H1 (cell line): ENCODE measurements around the gene LPIN2. TPM values are rescaled to one million over a fixed set of nuclear protein-coding genes. Genes with fewer than 3 reads are reported as not detected.

Experiments
- CTCF ChIA-PET: fragments of 300-600 bp; sonication (Branson Sonifier 250); formaldehyde crosslinking; loops from one replicate; lab custom pipeline; 2021; ENCODE audit not compliant: partially characterized antibody; lab: Charles Lee
- POLR2A ChIA-PET: fragments of 300-600 bp; sonication (Branson Sonifier 250); formaldehyde crosslinking; loops from one replicate; lab custom pipeline; 2021; ENCODE audit warnings: inconsistent platforms; ENCODE audit not compliant: partially characterized antibody; lab: Charles Lee
- DNase-seq, 2 experiments: peaks; one replicate each; pipeline versions ENCODE4 v3.0.0 to v3.0.0-alpha.2; 2010 to 2022; ENCODE audit warnings: low spot score in 2 of 2, low read depth in 1 of 2, mixed read lengths in 1 of 2
- FAIRE-seq: peaks from 2 replicates; lab custom pipeline; 2011; peaks lifted over from hg19 to GRCh38; lab: Jason Lieb, UNC
- H2AFZ ChIP-seq: 2 replicates; pipeline ENCODE4 v1.8.1; 2012; ENCODE audit warnings: low read length, inconsistent platforms
- H2AK5ac ChIP-seq: 2 replicates; pipeline ENCODE4 v1.6.1; 2013; ENCODE audit warnings: low read depth, low read length
- H2BK120ac ChIP-seq: replicated peaks from 2 replicates; pipeline ENCODE3; 2013; ENCODE audit warnings: low read depth, low read length, inconsistent platforms
- H2BK12ac ChIP-seq: 2 replicates; pipeline ENCODE4 v1.6.1; 2013; ENCODE audit warnings: low read depth, low read length
- H2BK15ac ChIP-seq: 2 replicates; pipeline ENCODE4 v1.6.1; 2013; ENCODE audit warnings: low read length
- H2BK20ac ChIP-seq: 2 replicates; pipeline ENCODE4 v1.6.1; 2013; ENCODE audit warnings: low read length
- H2BK5ac ChIP-seq: 2 replicates; pipeline ENCODE4 v1.6.1; 2013; ENCODE audit warnings: low read depth, low read length
- H3K14ac ChIP-seq: 2 replicates; pipeline ENCODE4 v1.6.1; 2013; ENCODE audit warnings: inconsistent platforms; ENCODE audit not compliant: insufficient read length
- H3K18ac ChIP-seq: 2 replicates; pipeline ENCODE4 v1.6.1; 2013; ENCODE audit warnings: low read length; ENCODE audit errors: extremely low read depth
- H3K23ac ChIP-seq: 2 replicates; pipeline ENCODE4 v1.6.1; 2013; ENCODE audit warnings: inconsistent platforms; ENCODE audit not compliant: insufficient read length
- H3K23me2 ChIP-seq: 2 replicates; pipeline ENCODE4 v1.6.1; 2013; ENCODE audit warnings: low read depth, low read length
- H3K27ac ChIP-seq: 2 replicates; pipeline ENCODE4 v1.6.1; 2011; ENCODE audit warnings: low read depth, low read length, inconsistent platforms
- H3K27me3 ChIP-seq, 4 experiments: replicated peaks in 1 of 4; 1 replicate in 1 of 4; 2 replicates in 3 of 4; pipeline versions ENCODE4 v1.6.1 to v1.8.1; 2011 to 2013; ENCODE audit warnings: low read length in 3 of 4, mild to moderate bottlenecking in 3 of 4, inconsistent platforms in 2 of 4, mixed read lengths in 2 of 4, moderate library complexity in 1 of 4; ENCODE audit not compliant: control insufficient read depth in 3 of 4, insufficient read depth in 3 of 4; ENCODE audit errors: extremely low read depth in 1 of 4
- H3K36me3 ChIP-seq, 4 experiments: 2 replicates each; pipeline versions ENCODE4 v1.6.1 to v1.8.1; 2011 to 2013; ENCODE audit warnings: mild to moderate bottlenecking in 4 of 4, low read length in 3 of 4, moderate library complexity in 2 of 4, control low read depth in 1 of 4, inconsistent platforms in 1 of 4; ENCODE audit not compliant: insufficient read depth in 4 of 4, control insufficient read depth in 2 of 4
- H3K4ac ChIP-seq: replicated peaks from 2 replicates; pipeline ENCODE3; 2013; ENCODE audit warnings: low read length, low read depth, mixed read lengths, inconsistent platforms; ENCODE audit not compliant: insufficient read length
- H3K4me1 ChIP-seq, 4 experiments: replicated peaks in 1 of 4; 1 replicate in 1 of 4; 2 replicates in 3 of 4; pipeline versions ENCODE4 v1.6.1 to v1.8.1; 2011 to 2013; ENCODE audit warnings: low read length in 3 of 4, inconsistent platforms in 2 of 4, mixed read lengths in 1 of 4; ENCODE audit not compliant: insufficient read depth in 4 of 4, control insufficient read depth in 3 of 4
- H3K4me2 ChIP-seq, 2 experiments: 2 replicates each; pipeline versions ENCODE4 v1.6.1 to v1.8.1; 2011 to 2013; ENCODE audit warnings: low read depth in 2 of 2, low read length in 2 of 2, control low read depth in 1 of 2, inconsistent platforms in 1 of 2, mild to moderate bottlenecking in 1 of 2; ENCODE audit not compliant: insufficient read depth in 1 of 2
- H3K4me3 ChIP-seq, 4 experiments: fragments of 200-600, 300-600 bp in 1 of 4; sonication (generic), shearing (Covaris generic), sonication (Bioruptor Twin) in 1 of 4; 2 replicates each; pipeline versions ENCODE4 v1.5.1 to v1.8.1; 2011 to 2016; ENCODE audit warnings: low read length in 4 of 4, low read depth in 3 of 4, control low read depth in 2 of 4, inconsistent platforms in 2 of 4, mild to moderate bottlenecking in 2 of 4, mixed read lengths in 1 of 4, moderate library complexity in 1 of 4; ENCODE audit not compliant: insufficient read depth in 2 of 4; ENCODE audit errors: extremely low read depth in 1 of 4
- H3K56ac ChIP-seq: replicated peaks from 2 replicates; pipeline ENCODE3; 2013; ENCODE audit warnings: low read depth, mild to moderate bottlenecking, mixed read lengths, low read length, inconsistent platforms; ENCODE audit not compliant: insufficient read length
- H3K79me1 ChIP-seq: 2 replicates; pipeline ENCODE4 v1.6.1; 2013; ENCODE audit warnings: low read depth, low read length, control low read depth
- H3K79me2 ChIP-seq, 2 experiments: 2 replicates each; pipeline versions ENCODE4 v1.6.1 to v1.8.1; 2012 to 2013; ENCODE audit warnings: low read length in 2 of 2, mild to moderate bottlenecking in 2 of 2, inconsistent platforms in 1 of 2; ENCODE audit not compliant: insufficient read depth in 2 of 2, control insufficient read depth in 1 of 2
- H3K9ac ChIP-seq, 4 experiments: replicated peaks in 1 of 4; 1 replicate in 1 of 4; 2 replicates in 3 of 4; pipeline versions ENCODE4 v1.6.1 to v1.8.1; 2011 to 2013; ENCODE audit warnings: low read depth in 3 of 4, low read length in 3 of 4, control low read depth in 2 of 4, mild to moderate bottlenecking in 2 of 4, moderate library complexity in 2 of 4, inconsistent platforms in 1 of 4; ENCODE audit errors: extremely low read depth in 1 of 4
- H3K9me3 ChIP-seq, 2 experiments: 2 replicates each; pipeline versions ENCODE4 v1.6.1 to v1.8.1; 2012 to 2013; ENCODE audit warnings: mild to moderate bottlenecking in 2 of 2, moderate library complexity in 2 of 2, control low read depth in 1 of 2, inconsistent platforms in 1 of 2, low read depth in 1 of 2, low read length in 1 of 2, mixed read lengths in 1 of 2; ENCODE audit not compliant: insufficient read depth in 2 of 2
- H4K20me1 ChIP-seq, 2 experiments: replicated peaks in 1 of 2; 2 replicates each; pipeline versions ENCODE3 to v1.8.1; 2011 to 2013; ENCODE audit warnings: inconsistent platforms in 2 of 2, low read length in 2 of 2, mild to moderate bottlenecking in 1 of 2; ENCODE audit not compliant: insufficient read depth in 2 of 2, control insufficient read depth in 1 of 2
- H4K5ac ChIP-seq: 2 replicates; pipeline ENCODE4 v1.6.1; 2013; ENCODE audit warnings: low read length, low read depth, mixed read lengths, inconsistent platforms; ENCODE audit not compliant: insufficient read length
- H4K8ac ChIP-seq: 2 replicates; pipeline ENCODE4 v1.8.0; 2013; ENCODE audit warnings: mild to moderate bottlenecking, moderate library complexity, low read length, inconsistent platforms; ENCODE audit not compliant: insufficient read depth; ENCODE audit errors: extremely low read depth
- H4K91ac ChIP-seq: replicated peaks from 2 replicates; pipeline ENCODE3; 2013; ENCODE audit warnings: low read length, mixed read lengths, inconsistent platforms; ENCODE audit not compliant: insufficient read length
- CEBPB ChIP-seq: IDR thresholded peaks from 2 replicates; pipeline ENCODE4 v1.6.1; 2012; ENCODE audit warnings: low read depth, low read length
- EP300 ChIP-seq, 2 experiments: IDR thresholded peaks; 1 replicate in 1 of 2; 2 replicates in 1 of 2; pipeline ENCODE4 v1.6.1; 2011 to 2012; ENCODE audit warnings: low read depth in 2 of 2, low read length in 2 of 2, mild to moderate bottlenecking in 2 of 2, borderline replicate concordance in 1 of 2, inconsistent platforms in 1 of 2, moderate library complexity in 1 of 2
- FOSL1 ChIP-seq: IDR thresholded peaks from 2 replicates; pipeline ENCODE4 v1.6.1; 2011; ENCODE audit warnings: mild to moderate bottlenecking, low read depth, low read length, moderate library complexity; ENCODE audit not compliant: insufficient read depth
- JUN ChIP-seq: IDR thresholded peaks from 2 replicates; pipeline ENCODE4 v1.6.1; 2011; ENCODE audit warnings: low read depth, mild to moderate bottlenecking, improper control_type of control experiment, low read length
- KDM1A ChIP-seq: fragments of 200-600, 300-600 bp; sonication (generic); IDR thresholded peaks from 2 replicates; pipeline ENCODE4 v1.7.1; 2016; ENCODE audit warnings: mild to moderate bottlenecking, low read length, borderline replicate concordance
- PHF8 ChIP-seq: fragments of 200-600 bp; sonication (generic); conservative IDR thresholded peaks from 2 replicates; pipeline ENCODE4 v1.7.1; 2012; ENCODE audit warnings: low read depth, mild to moderate bottlenecking, inconsistent platforms, low read length, moderate library complexity
- POLR2A ChIP-seq, 2 experiments: IDR thresholded peaks; 1 replicate in 1 of 2; 2 replicates in 1 of 2; pipeline ENCODE4 v1.6.1; 2011; ENCODE audit warnings: low read depth in 2 of 2, low read length in 2 of 2, mild to moderate bottlenecking in 2 of 2; ENCODE audit errors: control extremely low read depth in 1 of 2
- RXRA ChIP-seq: IDR thresholded peaks from 2 replicates; pipeline ENCODE4 v1.6.1; 2011; ENCODE audit warnings: low read depth, mild to moderate bottlenecking, low read length, moderate library complexity; ENCODE audit not compliant: insufficient read depth
- SAP30 ChIP-seq: fragments of 300-600 bp; sonication (generic); IDR thresholded peaks from 2 replicates; pipeline ENCODE4 v1.7.1; 2012; ENCODE audit warnings: low read length, moderate library complexity, mild to moderate bottlenecking, inconsistent platforms; ENCODE audit not compliant: insufficient read depth, insufficient replicate concordance
- SIN3A ChIP-seq, 2 experiments: IDR thresholded peaks in 1 of 2; conservative IDR thresholded peaks in 1 of 2; 2 replicates each; pipeline ENCODE4 v1.6.1; 2011 to 2012; ENCODE audit warnings: low read length in 2 of 2, improper control_type of control experiment in 1 of 2, low read depth in 1 of 2, mild to moderate bottlenecking in 1 of 2
- WGBS, 2 experiments: shearing (Covaris generic) in 1 of 2; methylation state at CpG; one replicate each; pipeline versions ENCODE4 v1.1.6 to v1.1.7; 2013 to 2015; ENCODE audit warnings: low lambda C conversion rate in 2 of 2, mixed read lengths in 2 of 2, inconsistent platforms in 1 of 2, low coverage in 1 of 2, missing lambda C conversion rate in 1 of 2; ENCODE audit not compliant: insufficient replicate concordance in 2 of 2, insufficient coverage in 1 of 2, insufficient read length in 1 of 2; ENCODE audit errors: extremely low coverage in 1 of 2, missing lambda C conversion rate in 1 of 2; 5-methylcytosine and 5-hydroxymethylcytosine counted together
- polyA plus RNA-seq, 7 experiments: library from polyadenylated mRNA; depleted of rRNA in 3 of 7; stranded (reverse) in 5 of 7; unstranded in 2 of 7; fragments of >200 nt in 5 of 7; fragments of 200-250 nt in 2 of 7; gene quantifications; 1 replicate in 5 of 7; 2 replicates in 1 of 7; 4 replicates in 1 of 7; pipeline versions ENCODE4 v1.2.1 to v1.2.3, GENCODE V29; 2011 to 2013; ENCODE audit warnings: missing spikeins in 2 of 7, mixed read lengths in 2 of 7
- total RNA-seq: library from RNA; stranded (reverse); fragmentation: NEBNext Ultra II Directional; extraction: Animal tissue kit (Norgen Biotek cat#: 25700); gene quantifications from 2 replicates; pipeline ENCODE4 v1.2.1, GENCODE V29; 2021
- TF ChIP-seq, protein P1 (sequence below), 3 experiments: IDR thresholded peaks; 1 replicate in 2 of 3; 2 replicates in 1 of 3; pipeline versions ENCODE4 v1.5.1 to v1.6.1; 2011; ENCODE audit warnings: low read length in 3 of 3, mild to moderate bottlenecking in 3 of 3, inconsistent platforms in 2 of 3, low read depth in 1 of 3, moderate library complexity in 1 of 3; ENCODE audit not compliant: insufficient read depth in 1 of 3; ENCODE audit errors: control extremely low read depth in 1 of 3

Gene LPIN2
- total and polyA plus RNA-seq, 2 of the 8 experiments (the other 6 are each of a cell fraction or from before 2014, with no cell fraction given): 7.4 to 14.2 TPM

DNA sequence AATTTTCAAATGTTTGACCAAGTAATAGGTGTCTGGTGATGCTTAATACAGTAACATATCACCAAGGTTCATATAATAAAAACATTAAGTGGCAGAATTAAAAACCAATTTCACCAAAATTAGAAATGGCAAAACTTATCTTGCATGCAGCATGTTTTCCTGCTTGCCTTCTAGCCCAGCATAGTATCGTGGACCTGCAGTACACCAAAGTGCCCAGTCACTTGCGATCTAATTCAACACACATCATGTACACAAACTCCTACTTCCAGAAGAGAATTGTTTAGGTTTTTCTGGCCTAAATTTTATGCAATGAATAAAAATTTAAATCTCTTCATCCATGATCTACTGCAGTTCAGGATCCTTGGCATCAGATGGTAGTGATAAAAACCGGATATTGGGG lies 28.9 kb downstream of the LPIN2 start:
- no peak overlapping the region for H4K8ac ChIP-seq
- H3K4ac ChIP-seq: no peak overlapping the region
- H3K14ac ChIP-seq: no peak overlapping the region
- no peak overlapping the region for H2BK120ac ChIP-seq
- peaks cover 0 to 71% of the 10 kb centered on the region in 2 experiments; a peak in 2 of 4 replicates for H3K79me2 ChIP-seq
- H3K36me3 ChIP-seq: no peaks in the 10 kb centered on the region
- no peak overlapping the region for H4K5ac ChIP-seq
- CTCF ChIA-PET: interaction anchor here (1.3 to 1.7 kb wide), 2 partner anchors 12 to 15 kb away, joined by 4 read pairs; no protein-coding TSS in a partner anchor
- no peaks in the 10 kb centered on the region for H3K27me3 ChIP-seq
- peaks cover 0 to 11% (median 9%) of the 10 kb centered on the region in 4 experiments; a peak in 6 of 7 replicates for H3K4me1 ChIP-seq
- H3K23ac ChIP-seq: no peak overlapping the region
- H2BK12ac ChIP-seq: no peak overlapping the region
- H2BK5ac ChIP-seq: no peak overlapping the region
- POLR2A ChIA-PET: no interaction called here
- no peak overlapping the region for H3K4me3 ChIP-seq
- no peak for DNase-seq
- H2AFZ ChIP-seq: no peak overlapping the region
- H2AK5ac ChIP-seq: no peak overlapping the region
- no peak overlapping the region for H2BK20ac ChIP-seq
- H2BK15ac ChIP-seq: no peak overlapping the region
- no peak overlapping the region for H4K91ac ChIP-seq
- H3K9me3 ChIP-seq: no peaks in the 10 kb centered on the region
- 94% methylated on average over 3 of the region's 3 CpGs; no CpG with 5 or more reads in 1 of the 2 experiments for WGBS, 2 experiments
- H3K18ac ChIP-seq: no peak overlapping the region
- H3K9ac ChIP-seq: no peak overlapping the region
- no peak for FAIRE-seq
- H3K4me2 ChIP-seq: no peak overlapping the region
- no peak overlapping the region for H3K27ac ChIP-seq
- peaks cover 1% of the 10 kb centered on the region; the same call in 1 of the 2 replicates for H3K79me1 ChIP-seq
- no peak overlapping the region for H3K56ac ChIP-seq
- no peaks in the 10 kb centered on the region for H4K20me1 ChIP-seq
- H3K23me2 ChIP-seq: no peaks in the 10 kb centered on the region
- no peak for TF ChIP-seq EP300 (IDR thresholded peaks at IDR 0.05; ENCODE audit: borderline replicate concordance in 1 of 2, low read depth in 2 of 2, low read length in 2 of 2)
- TF ChIP-seq FOSL1: no peak
- no peak for TF ChIP-seq KDM1A
- TF ChIP-seq PHF8: no peak
- no peak for TF ChIP-seq RXRA
- TF ChIP-seq POLR2A (IDR thresholded peaks at IDR 0.05; ENCODE audit: control extremely low read depth in 1 of 2, low read depth in 2 of 2, low read length in 2 of 2): no peak
- no peak for TF ChIP-seq SAP30
- no peak for TF ChIP-seq CEBPB
- no peak for TF ChIP-seq JUN
- TF ChIP-seq, protein P1, sequence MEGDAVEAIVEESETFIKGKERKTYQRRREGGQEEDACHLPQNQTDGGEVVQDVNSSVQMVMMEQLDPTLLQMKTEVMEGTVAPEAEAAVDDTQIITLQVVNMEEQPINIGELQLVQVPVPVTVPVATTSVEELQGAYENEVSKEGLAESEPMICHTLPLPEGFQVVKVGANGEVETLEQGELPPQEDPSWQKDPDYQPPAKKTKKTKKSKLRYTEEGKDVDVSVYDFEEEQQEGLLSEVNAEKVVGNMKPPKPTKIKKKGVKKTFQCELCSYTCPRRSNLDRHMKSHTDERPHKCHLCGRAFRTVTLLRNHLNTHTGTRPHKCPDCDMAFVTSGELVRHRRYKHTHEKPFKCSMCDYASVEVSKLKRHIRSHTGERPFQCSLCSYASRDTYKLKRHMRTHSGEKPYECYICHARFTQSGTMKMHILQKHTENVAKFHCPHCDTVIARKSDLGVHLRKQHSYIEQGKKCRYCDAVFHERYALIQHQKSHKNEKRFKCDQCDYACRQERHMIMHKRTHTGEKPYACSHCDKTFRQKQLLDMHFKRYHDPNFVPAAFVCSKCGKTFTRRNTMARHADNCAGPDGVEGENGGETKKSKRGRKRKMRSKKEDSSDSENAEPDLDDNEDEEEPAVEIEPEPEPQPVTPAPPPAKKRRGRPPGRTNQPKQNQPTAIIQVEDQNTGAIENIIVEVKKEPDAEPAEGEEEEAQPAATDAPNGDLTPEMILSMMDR (IDR thresholded peaks at IDR 0.05; ENCODE audit: control extremely low read depth in 1 of 3, insufficient read depth in 1 of 3, low read depth in 1 of 3, low read length in 3 of 3): no peak
- TF ChIP-seq SIN3A (conservative IDR thresholded peaks at IDR 0.05 in 1 of 2, IDR thresholded peaks at IDR 0.05 in 1 of 2; ENCODE audit: low read depth in 1 of 2, low read length in 2 of 2): no peak
